ENCODE data around the gene KRTAP12-1. TPM values are rescaled to one million over a fixed set of nuclear protein-coding genes. Genes with fewer than 3 reads are reported as not detected.

Gene KRTAP12-1
- total and polyA plus RNA-seq, 2 donors (not counting 3 experiments of a cell fraction or from before 2014, with no cell fraction given), result not detected

DNA sequence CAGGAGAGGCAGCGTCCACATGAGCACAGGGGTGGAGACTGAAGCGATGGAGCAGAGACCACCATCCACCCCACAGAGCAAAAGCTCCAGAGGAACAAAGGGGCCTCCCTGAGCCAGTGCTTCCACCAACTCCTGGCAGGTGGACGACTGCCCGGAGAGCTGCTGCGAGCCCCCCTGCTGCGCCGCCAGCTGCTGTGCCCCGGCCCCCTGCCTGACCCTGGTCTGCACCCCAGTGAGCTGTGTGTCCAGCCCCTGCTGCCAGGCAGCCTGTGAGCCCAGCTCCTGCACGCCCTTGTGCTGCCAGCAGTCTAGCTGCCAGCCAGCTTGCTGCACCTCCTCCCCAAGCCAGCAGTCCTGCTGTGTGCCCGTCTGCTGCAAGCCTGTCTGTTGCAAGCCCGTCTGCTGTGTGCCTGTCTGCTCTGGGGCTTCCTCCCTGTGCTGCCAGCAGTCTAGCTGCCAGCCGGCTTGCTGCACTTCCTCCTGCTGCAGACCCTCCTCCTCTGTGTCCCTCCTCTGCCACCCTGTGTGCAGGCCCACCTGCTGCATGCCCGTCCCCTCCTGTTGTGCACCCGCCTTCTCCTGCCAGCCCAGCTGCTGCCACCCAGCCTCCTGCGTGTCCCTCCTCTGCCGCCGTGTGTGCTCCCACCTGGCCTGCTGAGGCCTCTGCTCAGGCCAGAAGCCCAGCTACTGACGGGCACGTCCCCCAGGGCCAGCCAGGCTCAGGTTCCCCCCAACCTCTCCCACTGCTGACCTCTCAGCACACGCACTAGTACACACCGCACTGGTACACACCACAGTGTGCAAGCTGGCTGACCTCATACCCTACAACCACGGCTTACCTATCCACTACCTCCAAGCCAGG, 20.4 kb upstream of the KRTAP12-1 start:
- Histone ChIP-seq H3K27me3 (ENCODE audit: control insufficient read depth in 2 of 2, insufficient read depth in 2 of 2, low read length in 2 of 2) (peaks cover 49 to 51% of the 10 kb centered on the region in 2 experiments), H4K20me1 (replicated peaks; ENCODE audit: control insufficient read depth, extremely low read depth, insufficient read depth, low read length) (no peaks in the 10 kb centered on the region), H3K9ac (replicated peaks; ENCODE audit: extremely low read depth, insufficient read depth, low read length) (no peak overlapping the region), H2AFZ (ENCODE audit: low read depth, low read length) (no peak overlapping the region), H3K4me3 (replicated peaks in 1 of 3; ENCODE audit: insufficient read depth in 1 of 3, low read depth in 1 of 3, low read length in 3 of 3) (no peak overlapping the region), H3K36me3 (ENCODE audit: control insufficient read depth in 2 of 2, extremely low read depth in 1 of 2, insufficient read depth in 2 of 2, low read length in 2 of 2) (no peaks in the 10 kb centered on the region), H3K27ac (ENCODE audit: insufficient read depth, low read depth, low read length) (no peak overlapping the region), H3K9me1 (replicated peaks; ENCODE audit: control insufficient read depth, extremely low read depth, insufficient read depth, low read length) (no peaks in the 10 kb centered on the region), H3K4me1 (ENCODE audit: control insufficient read depth, extremely low read depth, insufficient read depth, low read length) (no peaks in the 10 kb centered on the region), H3K79me2 (ENCODE audit: control insufficient read depth, insufficient read depth, low read length) (no peaks in the 10 kb centered on the region), H3K4me2 (ENCODE audit: insufficient read depth, low read length) (no peak overlapping the region), H3K9me3 (replicated peaks; ENCODE audit: control insufficient read depth, insufficient read depth, low read length) (no peaks in the 10 kb centered on the region)
- DNase-seq (ENCODE audit: low read depth, low spot score) (no peak), FAIRE-seq (no peak)
- ChIA-PET POLR2A (no interaction called here), CTCF (interaction anchor here (1.1 to 1.2 kb wide), 3 partner anchors 10 to 91 kb away, joined by 3 read pairs; no protein-coding TSS in a partner anchor)
- BruUV-seq (replicated peaks), result no TSS peak
- dilution Hi-C loops (cut with MboI; ENCODE audit: extremely low pct_ligation_motif_present, low sequenced_read_pairs) (no loop called here), intact Hi-C loops (cut with micrococcal nuclease) (no loop called here)
- TF ChIP-seq POLR2AphosphoS5 (IDR thresholded peaks at IDR 0.05; ENCODE audit: insufficient read depth, low read depth, low read length), result no peak
- no peak for TF ChIP-seq FOS (IDR thresholded peaks at IDR 0.05; ENCODE audit: borderline replicate concordance, insufficient read depth, low read length)
- TF ChIP-seq JUN (IDR thresholded peaks at IDR 0.05; ENCODE audit: borderline replicate concordance, insufficient read depth, insufficient read length, low read depth), result no peak
- no peak for TF ChIP-seq MYC (IDR thresholded peaks at IDR 0.05; ENCODE audit: low read depth, low read length)
- no peak for TF ChIP-seq GATA2 (IDR thresholded peaks at IDR 0.05; ENCODE audit: insufficient read depth, insufficient read length, low read depth, low read length)
- TF ChIP-seq MAX (IDR thresholded peaks at IDR 0.05; ENCODE audit: insufficient read depth, insufficient read length), result no peak
- no peak for TF ChIP-seq CTCF (IDR thresholded peaks at IDR 0.05; ENCODE audit: extremely low read depth in 1 of 2, insufficient read depth in 1 of 2, low read depth in 1 of 2, low read length in 2 of 2)
- no peak for TF ChIP-seq POLR2A (IDR thresholded peaks at IDR 0.05; ENCODE audit: low read depth, low read length)
- TF ChIP-seq EZH2 (IDR thresholded peaks at IDR 0.05; ENCODE audit: borderline replicate concordance, low read depth, low read length, severe bottlenecking), result no peak
